GM18870 (cell line): Measurements from ENCODE around the gene DTNB.

Experiments used
- ATAC-seq: cut with Tn5 transposase; IDR thresholded peaks from one replicate; pipeline ENCODE4 v1.9.1; 2021; ENCODE audit warnings: moderate library complexity; ENCODE audit not compliant: unreplicated experiment

DTNB gene

GRCh38 chr2:25332571-25332970, 340.8 kb downstream of the DTNB start:
- ATAC-seq = no peak

DNA sequence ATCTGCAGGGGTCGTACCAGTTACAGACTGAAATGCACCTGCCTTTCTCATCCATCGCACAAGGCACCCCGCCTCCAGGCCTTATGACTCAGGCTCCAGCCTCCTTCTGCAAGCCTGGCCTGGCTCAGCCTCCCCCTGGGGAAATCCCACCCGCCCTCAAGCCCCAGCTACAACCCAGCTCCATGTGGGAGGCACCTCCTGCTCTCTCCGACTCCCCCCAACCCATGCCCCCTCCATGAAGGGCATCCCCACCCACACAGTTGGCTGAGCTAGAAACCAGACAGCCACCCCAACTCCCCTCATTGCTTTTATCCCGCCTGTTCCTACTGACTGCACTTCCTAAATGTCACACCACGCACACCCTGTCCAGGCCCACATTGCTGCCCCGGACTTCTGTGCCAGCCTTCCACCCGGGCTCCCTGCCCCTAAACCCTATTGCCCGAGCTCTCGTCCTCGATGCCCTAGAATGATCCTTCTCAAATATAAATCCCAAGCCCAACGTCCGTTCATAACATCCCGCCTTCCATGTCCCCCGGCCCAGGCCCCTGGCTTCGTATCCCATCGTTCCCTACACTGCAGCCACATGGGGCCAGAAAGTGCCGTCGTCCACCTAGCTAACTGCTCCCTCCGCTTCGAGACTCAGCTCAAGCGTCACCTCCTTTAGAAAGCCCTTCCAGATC, 341.6 kb downstream of the DTNB start:
- no peak for ATAC-seq

GRCh38 chr2:25330937-25331336, 342.4 kb downstream of the DTNB start:
- ATAC-seq = no peak

- no peak for ATAC-seq
These were observed 343.1 kb downstream of the DTNB start for GRCh38 chr2:25330273-25330672.

GRCh38 chr2:25328152-25329085, 345.0 kb downstream of the DTNB start:
- ATAC-seq = no peak
